ENCODE data around the gene CRB1.
A peak's percentile ranks its signal among the peaks of the same experiment; 100 is the strongest.

CRB1 gene

DNA sequence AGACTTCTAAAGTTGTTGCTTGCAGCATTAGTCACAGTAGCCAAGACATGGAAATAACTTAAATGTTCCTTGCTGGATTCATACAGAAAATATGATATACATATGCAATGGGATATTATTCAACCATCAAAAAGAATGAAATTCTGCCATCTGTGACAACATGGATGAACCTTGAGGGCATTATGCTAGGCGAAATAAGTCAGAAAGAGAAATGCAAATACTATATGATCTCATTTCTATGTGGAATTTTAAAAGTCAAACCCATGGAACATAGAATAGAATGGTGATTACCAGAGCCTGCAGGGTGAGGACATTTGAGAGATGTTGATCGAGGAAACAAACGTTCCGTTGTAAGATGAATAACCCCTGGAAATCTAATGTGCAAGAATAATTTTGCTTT is 43.0 kb downstream of the CRB1 start:
- Histone ChIP-seq H3K36me3 (no peaks in the 10 kb centered on the region), H3K4me1 (no peaks in the 10 kb centered on the region), H3K27ac (no peak overlapping the region), H3K9me3 (no peaks in the 10 kb centered on the region), H3K4me3 (no peak overlapping the region), H3K27me3 (no peaks in the 10 kb centered on the region)
- TF ChIP-seq, protein P1, sequence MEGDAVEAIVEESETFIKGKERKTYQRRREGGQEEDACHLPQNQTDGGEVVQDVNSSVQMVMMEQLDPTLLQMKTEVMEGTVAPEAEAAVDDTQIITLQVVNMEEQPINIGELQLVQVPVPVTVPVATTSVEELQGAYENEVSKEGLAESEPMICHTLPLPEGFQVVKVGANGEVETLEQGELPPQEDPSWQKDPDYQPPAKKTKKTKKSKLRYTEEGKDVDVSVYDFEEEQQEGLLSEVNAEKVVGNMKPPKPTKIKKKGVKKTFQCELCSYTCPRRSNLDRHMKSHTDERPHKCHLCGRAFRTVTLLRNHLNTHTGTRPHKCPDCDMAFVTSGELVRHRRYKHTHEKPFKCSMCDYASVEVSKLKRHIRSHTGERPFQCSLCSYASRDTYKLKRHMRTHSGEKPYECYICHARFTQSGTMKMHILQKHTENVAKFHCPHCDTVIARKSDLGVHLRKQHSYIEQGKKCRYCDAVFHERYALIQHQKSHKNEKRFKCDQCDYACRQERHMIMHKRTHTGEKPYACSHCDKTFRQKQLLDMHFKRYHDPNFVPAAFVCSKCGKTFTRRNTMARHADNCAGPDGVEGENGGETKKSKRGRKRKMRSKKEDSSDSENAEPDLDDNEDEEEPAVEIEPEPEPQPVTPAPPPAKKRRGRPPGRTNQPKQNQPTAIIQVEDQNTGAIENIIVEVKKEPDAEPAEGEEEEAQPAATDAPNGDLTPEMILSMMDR (IDR thresholded peaks at IDR 0.05), result no peak
- DNase-seq, result no peak
- intact Hi-C loops (cut with DNase I; ENCODE audit: low total_unique reads), result no loop called here

DNA sequence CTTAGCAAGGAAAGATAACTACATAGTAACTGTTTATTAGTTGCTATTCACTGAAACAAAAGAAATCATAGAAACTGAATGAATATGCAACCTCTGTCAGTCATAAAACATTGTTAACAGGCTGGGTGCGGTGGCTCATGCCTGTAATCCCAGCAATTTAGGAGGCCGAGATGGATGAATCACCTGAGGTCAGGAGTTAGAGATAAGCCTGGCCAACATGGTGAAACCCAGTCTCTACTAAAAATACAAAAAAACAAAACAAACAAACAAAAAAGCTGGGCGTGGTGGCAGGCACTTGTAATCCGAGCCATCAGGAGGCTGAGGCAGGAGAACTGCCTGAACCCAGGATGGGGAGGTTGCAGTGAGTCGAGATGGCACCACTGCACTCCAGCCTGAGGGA is 44.1 kb downstream of the CRB1 start:
- H3K4me1 ChIP-seq, result no peaks in the 10 kb centered on the region
- TF ChIP-seq, protein P1 (IDR thresholded peaks at IDR 0.05), result no peak
- intact Hi-C loops (cut with DNase I; ENCODE audit: low total_unique reads), result no loop called here
- H3K4me3 ChIP-seq, result no peak overlapping the region
- no peaks in the 10 kb centered on the region for H3K27me3 ChIP-seq
- H3K9me3 ChIP-seq, result no peaks in the 10 kb centered on the region
- no peak for DNase-seq
- H3K36me3 ChIP-seq, result no peaks in the 10 kb centered on the region
- H3K27ac ChIP-seq, result no peak overlapping the region

DNA sequence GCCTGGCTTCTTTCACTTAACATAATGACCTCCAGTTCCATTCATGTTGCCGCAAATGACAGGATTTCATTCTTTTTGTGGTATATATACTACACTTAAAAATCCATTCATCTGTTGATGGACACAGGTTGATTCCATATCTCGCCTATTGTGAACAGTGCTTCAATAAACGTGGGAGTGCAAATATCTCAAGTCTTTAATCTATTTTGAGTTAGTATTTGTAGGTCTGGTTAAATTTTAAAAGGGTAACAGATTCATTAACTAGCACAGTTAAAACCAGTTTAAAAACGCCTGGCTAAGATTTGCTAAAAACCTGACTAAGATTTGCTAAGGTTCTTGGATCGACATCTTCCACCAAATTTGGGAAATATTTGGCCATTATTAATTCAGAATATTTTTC is 45.7 kb downstream of the CRB1 start:
- no peak for DNase-seq
- no peaks in the 10 kb centered on the region for H3K9me3 ChIP-seq
- H3K4me3 ChIP-seq, result no peak overlapping the region
- intact Hi-C loops (cut with DNase I; ENCODE audit: low total_unique reads), result no loop called here
- H3K4me1 ChIP-seq, result no peaks in the 10 kb centered on the region
- no peak overlapping the region for H3K27ac ChIP-seq
- TF ChIP-seq, protein P1 (IDR thresholded peaks at IDR 0.05), result no peak
- no peaks in the 10 kb centered on the region for H3K36me3 ChIP-seq
- no peaks in the 10 kb centered on the region for H3K27me3 ChIP-seq

DNA sequence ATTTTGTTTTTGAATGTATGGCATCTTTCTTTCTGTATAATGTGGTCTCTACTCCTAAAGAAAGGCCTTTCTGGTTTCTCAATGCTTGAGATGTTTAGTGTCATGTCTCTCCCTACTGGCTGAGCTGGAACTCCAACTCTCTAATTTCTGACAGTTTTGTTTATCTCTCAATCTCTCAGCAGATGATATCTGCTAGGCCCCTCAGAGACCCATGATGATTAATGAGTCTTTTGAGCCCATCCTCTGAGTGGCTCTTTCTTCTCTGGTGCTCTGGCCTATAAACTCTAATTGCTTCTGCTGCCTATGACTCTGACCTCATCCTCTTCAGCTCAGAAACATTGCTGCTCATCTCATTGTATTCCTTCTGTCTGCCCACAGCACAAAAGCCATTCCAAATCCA is 46.6 kb downstream of the CRB1 start:
- H3K4me1 ChIP-seq, result no peaks in the 10 kb centered on the region
- H3K9me3 ChIP-seq, result no peaks in the 10 kb centered on the region
- no peak overlapping the region for H3K4me3 ChIP-seq
- intact Hi-C loops (cut with DNase I; ENCODE audit: low total_unique reads), result no loop called here
- no peaks in the 10 kb centered on the region for H3K27me3 ChIP-seq
- H3K27ac ChIP-seq, result no peak overlapping the region
- no peak for DNase-seq
- TF ChIP-seq, protein P1 (IDR thresholded peaks at IDR 0.05), result no peak
- no peaks in the 10 kb centered on the region for H3K36me3 ChIP-seq

DNA sequence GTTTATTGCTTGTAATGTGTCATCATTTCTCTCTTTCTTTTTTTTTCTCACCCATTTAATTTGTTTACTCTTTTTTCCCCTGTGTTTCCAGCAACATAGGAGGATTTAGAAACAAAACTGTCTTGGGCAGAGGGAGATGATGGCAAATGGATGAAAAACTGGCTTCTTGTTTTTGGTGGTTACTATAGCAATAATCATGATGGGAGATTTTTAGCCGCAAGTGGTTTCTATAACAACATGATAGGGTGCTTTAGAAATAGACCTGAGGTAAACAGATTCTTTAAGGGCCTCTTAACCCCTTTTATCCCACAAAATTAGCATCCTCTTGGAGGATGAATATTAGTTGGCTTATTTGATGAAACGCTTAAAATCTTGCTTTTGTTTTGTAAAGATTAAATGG is 51.6 kb downstream of the CRB1 start:
- H3K36me3 ChIP-seq, result no peaks in the 10 kb centered on the region
- no peak overlapping the region for H3K4me3 ChIP-seq
- H3K9me3 ChIP-seq, result no peaks in the 10 kb centered on the region
- H3K27ac ChIP-seq, result no peak overlapping the region
- DNase-seq, result no peak
- H3K4me1 ChIP-seq, result peaks cover 0 to 11% (median 5%) of the 10 kb centered on the region in 4 donors
- H3K27me3 ChIP-seq, result no peaks in the 10 kb centered on the region
- intact Hi-C loops (cut with DNase I; ENCODE audit: low total_unique reads), result no loop called here
- TF ChIP-seq, protein P1 (IDR thresholded peaks at IDR 0.05), result no peak

DNA sequence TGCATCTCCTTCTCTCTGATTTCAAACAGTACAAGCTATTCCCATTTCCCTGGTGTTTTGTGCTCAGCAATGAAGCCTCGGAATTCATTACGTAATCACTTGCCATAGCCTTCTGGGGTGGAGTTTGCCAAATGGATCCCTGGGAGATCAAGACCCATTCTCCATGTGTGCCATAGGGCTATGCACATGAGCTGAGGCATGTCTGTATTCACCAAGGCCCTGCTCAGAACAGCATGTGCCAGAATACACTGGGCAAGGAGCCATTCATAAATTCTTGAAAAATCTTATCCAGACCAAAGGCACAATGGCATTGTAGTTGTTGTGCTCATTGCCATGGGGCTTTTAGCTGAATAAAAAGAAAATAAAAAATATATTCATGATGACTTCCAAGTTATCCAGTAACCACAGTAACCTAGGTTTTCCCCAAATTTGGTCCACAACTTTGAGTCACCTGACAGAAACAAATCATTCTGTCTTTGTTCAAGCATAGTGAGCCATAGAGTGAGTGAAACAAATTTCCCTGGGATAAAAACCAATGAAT is 53.0 kb downstream of the CRB1 start:
- intact Hi-C loops (cut with DNase I; ENCODE audit: low total_unique reads), result no loop called here
- Histone ChIP-seq H3K27me3 (no peaks in the 10 kb centered on the region), H3K27ac (no peak overlapping the region), H3K36me3 (no peaks in the 10 kb centered on the region), H3K4me1 (peaks cover 0 to 11% (median 5%) of the 10 kb centered on the region in 4 donors), H3K9me3 (no peaks in the 10 kb centered on the region), H3K4me3 (no peak overlapping the region)
- TF ChIP-seq, protein P1 (IDR thresholded peaks at IDR 0.05), result no peak
- DNase-seq, result peak in 1 of 2 donors; percentile 22
